ENCODE data around the gene P2RX6.
A peak's percentile ranks its signal among the peaks of the same experiment; 100 is the strongest.

P2RX6 gene

DNA sequence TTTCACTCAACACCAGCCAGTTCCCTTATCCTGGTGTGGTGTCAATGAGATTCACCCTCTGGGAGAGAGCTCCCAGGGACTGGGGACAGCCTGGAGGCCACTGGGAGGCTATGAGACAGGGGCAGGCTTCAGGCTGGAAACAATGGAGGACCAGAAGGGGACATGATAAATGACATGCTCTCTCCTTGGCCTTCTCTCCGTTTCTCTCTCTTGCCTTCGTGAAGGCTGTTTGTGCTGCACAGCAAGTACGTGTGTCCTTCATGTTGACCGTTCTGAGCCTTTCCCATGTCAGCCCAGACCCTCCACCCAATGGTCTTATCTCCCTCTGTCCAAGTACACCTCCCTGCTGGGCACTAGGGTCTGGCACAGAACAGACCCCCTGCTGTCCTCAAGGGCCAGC lies 34.4 kb upstream of the P2RX6 start:
- DNase-seq: no peak

DNA sequence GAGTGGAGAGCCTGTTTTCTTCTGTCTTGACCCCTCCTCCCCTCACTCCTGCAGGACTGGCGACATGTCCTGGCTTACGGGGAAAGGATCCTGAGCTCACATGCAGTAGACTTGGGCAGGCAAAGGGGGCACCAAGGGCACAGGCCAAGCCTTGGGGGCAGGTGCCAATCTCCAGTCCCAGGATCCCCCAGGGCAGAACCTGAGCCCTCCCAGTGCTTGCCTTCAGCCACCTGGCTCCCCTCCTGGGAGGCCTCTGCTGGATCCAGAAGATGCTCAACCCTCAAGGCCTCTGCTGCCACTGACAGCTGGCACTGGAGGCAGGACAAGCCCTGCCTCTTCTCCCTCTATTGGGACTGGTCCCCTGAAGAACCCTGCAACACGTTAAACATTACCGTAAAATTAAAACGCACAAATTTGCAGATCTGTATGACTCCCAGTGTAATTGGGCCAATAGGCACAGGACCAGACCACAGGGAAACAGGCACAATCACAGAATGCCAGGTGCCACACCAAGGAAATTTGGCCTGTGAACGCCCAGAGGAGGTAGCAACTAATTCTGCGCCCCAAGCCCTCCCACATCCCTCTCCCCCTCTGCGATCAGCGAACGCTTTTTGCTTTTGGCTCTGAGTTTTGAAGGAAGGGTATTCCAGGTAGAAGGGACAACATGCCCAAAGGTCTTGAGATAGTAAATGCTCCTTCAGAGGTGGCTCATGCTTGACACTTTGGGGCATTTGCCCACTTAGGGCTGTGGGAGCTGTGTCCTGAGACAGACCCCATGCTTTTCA lies 33.8 kb upstream of the P2RX6 start:
- no peak for DNase-seq

DNA sequence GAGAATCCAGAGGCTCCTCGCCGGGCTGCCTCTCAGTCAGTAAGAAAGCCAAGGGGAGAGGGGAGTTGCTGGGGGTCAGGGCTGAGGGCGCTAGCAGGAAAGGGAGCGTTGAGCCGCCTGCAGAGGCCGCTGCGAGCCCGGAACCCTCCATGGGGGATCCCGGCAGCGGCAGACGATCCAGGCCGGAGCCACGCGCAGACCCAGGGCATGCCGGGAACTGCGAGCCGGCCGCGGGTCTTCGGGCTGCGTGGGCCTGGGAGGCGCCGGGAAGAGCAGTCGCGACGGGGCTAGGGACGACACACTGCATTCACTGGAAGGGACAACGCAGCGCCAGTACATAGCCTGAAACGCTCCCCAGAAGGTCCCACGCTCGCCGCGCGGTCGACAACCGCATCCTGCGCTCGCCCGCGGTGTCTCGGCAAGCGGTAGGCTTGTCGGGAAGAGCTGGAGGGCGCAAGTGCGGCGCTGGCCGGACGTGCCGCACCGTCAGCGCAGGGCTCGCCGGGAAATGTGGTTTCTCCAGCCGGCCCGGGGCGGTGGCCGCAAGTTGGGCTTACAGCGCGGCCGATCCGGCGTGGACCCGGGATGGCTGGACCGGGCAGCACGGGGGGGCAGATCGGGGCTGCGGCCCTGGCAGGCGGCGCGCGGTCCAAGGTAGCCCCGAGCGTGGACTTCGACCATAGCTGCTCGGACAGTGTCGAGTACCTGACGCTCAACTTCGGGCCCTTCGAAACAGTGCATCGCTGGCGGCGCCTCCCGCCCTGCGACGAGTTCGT lies 33.0 kb upstream of the P2RX6 start, which contains the start of gene LZTR1:
Gene LZTR1 (plus strand): TSS at position 511 of the 776 bp plus-strand sequence. CDS start 75 bp downstream, at position 586.
- DNase-seq: peak; percentile 23

DNA sequence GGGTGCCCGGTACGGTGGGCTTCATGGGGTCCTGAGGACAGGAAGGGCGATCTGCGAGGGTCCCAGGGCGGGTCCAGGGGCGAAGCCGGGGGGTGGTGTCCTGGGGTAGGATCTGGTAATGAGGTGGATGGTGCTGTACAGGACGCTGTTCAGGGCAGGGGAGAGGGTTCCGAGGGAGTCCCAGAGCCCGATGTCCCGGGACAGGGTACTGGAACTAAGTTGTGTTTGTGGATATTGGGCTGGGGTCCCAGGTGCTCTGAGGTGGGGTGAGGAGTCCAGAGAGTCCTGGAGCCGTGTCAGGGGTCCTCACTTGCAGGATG lies 32.4 kb upstream of the P2RX6 start:
- no peak for DNase-seq

DNA sequence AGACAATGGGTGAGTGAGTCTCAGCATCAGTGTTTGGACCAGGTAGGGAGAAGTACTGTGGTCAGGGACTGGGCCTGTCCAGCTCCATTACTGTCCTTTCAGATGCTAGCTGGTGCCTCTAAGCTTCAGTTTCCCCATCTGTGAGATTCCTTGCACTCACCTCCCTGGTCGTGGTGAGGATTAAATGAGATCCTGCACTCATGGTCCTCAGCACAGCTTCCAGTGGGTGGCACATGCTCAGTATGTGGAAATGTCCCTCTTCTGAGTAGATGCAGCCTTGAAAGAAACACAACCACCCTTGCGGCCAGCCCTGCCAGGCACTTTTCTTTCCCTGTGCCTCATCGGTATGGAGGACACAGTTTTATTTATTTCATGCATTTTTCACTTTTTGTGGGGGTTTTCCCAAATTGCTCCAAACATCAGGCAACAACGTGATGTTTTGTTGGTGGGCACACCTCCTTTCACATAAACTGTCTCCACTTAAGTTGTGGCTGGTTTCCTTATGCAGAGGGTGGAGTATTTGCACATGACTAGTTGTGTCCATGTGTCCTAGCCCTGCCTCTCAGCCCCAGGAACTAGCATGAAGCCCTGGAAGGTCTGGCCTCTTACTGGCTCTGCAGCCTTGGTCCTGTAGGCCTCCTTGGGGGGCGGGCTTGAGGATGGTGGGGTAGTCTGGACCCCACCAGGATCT lies 31.7 kb upstream of the P2RX6 start:
- DNase-seq: no peak

DNA sequence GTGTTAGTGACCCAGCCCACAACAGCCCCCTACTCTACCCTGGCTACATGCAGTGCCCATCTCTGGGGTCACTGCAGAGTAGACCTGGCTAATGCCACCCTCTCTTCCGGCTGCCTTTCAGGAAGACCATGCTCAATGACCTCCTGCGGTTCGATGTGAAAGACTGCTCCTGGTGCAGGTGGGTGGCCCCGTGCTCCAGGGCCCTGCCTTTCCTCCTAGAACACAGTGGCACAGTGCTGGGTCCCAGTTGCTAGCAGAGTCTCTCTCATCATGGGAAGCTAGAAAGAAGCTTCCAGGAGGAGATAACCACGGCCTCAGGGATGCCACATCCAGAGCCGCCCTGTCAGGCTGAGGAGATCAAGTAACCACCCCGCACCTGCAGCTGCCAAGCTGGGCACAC lies 29.2 kb upstream of the P2RX6 start:
- DNase-seq: no peak

DNA sequence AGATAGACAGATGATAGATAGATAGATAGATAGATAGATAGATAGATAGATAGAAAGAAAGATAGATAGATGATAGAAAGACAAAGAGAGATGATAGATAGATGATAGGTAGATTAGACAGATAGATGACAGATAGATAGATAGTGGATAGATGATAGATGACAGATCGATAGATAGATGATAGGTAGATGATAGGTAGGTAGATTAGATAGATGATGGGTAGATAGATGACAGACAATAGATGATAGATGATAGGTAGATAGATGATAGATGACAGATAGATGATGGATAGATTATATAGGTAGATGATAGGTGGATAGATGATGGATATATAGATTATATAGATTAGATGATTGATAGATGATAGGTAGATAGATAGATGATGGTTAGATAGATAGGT lies 28.6 kb upstream of the P2RX6 start:
- no peak for DNase-seq

DNA sequence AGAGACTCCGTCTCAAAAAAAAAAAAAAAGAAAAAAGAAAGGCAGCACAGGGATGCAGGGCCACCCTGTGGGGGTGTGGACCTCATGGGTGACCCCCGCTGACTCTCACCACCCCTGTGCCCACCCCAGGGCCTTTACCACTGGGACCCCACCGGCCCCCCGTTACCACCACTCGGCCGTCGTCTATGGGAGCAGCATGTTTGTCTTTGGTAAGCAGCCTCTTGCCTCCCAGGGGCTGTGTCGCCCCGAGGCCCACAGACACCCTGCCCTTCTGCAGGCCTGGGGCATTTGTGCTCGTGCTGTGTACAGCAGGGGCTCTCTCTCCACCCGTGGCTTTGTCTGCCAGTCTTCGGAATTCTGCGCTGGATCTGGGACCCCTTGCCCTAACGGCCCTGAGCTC lies 27.6 kb upstream of the P2RX6 start:
- DNase-seq: no peak

DNA sequence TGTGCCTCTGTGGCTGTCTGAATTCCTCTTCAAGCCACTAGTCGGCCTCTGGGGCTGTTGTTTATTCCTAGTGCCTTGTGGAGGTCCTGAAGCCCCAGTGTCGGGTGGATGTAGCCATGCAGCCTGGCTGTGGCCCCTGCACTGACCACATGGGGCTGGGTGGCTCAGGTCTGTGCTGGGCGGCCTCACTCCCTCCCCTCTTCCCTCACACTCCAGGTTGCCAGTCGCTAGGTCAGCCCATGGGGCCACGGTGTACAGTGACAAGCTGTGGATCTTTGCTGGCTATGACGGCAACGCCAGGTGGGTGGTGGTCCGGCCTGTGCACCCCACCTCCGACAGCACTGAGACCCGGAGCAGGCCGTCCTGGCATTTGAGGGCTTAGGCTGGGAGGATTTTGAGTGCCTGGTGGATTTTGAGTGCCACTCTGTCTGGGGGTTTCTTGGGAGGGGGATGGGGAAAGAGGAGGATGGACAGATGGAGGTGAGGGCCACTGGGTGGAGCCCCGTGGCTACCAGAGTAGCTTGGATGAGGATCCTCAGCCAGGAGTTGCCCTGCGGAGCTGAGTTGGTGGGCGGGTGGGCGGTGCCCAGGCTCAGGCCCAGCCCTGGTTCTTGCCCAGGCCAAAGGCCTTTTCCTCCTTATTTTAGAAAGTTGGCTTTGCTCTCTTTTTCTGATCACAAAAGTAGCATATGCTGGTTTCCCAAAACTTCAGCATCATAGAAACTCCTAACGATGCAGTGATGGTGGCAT lies 26.2 kb upstream of the P2RX6 start:
- no peak for DNase-seq

DNA sequence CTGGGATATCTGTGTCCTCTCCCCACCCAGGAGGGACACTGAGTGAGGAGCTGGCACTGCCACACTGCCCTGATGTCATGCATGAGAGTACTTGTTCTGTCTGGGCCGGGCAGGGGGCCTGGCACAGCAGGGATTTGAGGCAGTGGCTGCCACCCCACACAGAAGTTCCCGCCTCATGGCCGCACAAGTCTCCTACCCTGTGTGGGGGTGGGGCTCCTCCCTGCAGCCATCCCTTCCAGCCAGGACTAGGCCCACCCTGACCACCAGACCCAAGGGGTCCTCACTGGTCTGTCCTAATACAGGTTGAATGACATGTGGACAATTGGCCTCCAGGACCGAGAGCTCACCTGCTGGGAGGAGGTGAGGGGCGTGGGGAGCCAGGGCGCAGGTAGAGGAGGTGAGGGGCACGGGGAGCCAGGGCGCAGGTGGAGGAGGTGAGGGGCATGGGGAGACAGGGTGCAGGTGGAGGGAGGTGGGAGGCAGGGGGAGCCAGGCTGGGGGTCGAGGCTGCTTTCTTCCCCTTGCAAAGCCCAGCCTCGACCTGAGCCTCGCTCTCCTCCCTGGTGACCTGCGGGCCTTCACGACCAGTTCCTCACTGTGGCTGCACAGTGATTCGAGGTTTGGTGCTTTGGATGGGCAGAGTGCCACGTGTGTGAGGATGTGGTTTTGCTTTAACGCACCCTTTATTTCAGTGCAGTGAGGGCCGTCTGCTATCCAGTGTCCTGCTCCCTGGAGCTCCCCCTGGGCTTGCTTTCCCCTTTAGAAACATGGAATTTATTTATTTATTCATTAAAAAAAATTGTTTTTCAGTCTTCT lies 25.4 kb upstream of the P2RX6 start:
- no peak for DNase-seq

DNA sequence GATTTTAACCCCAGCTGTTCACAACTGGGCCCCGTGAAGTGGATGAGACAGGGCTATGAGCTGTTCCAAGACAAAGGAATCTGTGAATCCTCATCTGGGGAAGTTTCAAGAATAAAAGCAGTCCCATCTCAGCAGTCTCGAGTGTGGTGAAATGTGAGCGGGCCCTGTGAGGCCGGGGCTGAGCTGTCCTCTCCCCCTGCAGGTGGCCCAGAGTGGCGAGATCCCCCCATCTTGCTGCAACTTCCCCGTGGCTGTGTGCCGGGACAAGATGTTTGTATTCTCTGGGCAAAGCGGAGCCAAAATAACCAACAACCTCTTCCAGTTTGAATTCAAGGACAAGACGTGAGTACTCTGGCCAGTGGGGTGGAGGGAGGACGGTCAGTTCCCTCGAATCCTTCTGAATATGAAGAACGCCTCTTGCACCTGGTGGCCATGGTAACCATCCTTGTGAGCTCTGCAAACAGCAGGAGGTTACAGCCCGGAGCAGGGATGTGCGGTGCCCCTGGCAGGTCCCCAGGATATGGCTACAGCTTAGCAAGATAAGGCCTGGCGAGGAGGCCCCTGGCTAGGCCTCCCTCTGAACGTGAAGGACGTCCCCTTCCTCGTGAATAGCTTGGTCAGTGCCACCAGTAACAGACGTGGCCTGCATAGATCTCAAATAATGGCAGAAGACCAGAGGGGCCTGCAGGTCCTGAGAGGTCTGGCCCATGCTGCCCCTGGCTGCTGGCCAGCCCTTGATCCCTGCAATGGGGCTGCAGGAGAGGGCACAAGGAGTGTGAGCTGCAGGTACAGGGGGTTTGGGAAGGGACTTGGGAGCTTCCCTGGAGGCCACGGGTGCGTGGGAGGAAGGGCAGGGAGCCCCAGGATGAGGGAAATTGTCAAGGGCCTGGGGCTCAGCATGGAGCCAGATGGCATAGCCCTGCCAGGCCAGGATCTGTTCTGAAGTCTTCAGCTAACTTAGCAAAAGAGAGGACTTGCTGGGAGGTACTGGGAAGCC lies 24.5 kb upstream of the P2RX6 start:
- no peak for DNase-seq

DNA sequence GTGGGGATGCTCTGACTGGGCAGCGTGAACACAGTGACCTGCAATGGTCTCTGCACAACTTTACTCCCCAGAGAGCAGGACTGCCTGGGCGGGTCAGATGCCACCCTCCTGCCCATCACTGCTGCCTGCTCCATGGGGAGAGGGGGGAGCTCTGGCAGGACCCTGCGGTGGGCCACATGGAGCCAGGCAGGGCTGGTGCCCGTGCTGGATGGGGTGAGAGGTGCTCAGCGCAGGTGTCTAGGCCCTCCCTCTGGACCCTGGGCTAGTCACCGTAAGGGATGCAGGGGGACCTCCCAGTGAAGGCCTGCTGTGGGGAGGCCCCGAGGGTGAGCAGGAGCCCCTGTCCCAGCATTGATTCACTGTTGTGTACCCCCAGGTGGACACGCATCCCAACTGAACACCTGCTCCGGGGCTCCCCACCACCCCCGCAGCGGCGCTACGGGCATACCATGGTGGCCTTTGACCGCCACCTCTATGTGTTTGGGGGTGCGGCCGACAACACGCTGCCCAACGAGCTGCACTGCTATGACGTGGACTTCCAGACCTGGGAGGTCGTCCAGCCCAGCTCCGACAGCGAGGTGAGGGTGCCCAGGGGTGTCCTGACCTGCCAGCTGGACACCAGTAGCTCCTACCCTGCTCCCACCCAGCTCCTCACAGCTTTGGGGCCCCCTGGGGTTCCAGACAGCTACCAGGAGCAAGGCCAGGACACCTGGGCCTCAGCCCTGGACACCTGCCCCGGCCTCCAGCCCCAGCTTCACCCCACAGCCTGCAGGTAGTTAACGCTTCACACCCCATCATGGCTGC lies 23.5 kb upstream of the P2RX6 start:
- no peak for DNase-seq

DNA sequence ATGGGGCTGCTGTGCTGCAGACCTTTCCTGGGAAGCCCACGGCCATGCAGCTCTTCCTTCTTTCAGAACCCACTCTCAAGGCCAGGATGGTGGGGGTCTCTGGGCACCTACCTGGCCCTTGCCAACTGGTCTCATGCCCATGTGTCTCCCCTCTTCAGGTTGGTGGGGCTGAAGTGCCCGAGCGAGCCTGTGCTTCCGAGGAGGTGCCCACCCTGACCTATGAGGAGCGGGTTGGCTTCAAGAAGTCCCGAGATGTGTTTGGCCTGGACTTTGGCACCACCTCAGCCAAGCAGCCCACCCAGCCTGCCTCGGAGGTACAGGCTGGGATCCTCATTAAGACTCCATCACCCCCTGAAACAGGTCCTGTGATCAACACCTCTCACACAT lies 22.9 kb upstream of the P2RX6 start:
- no peak for DNase-seq

DNA sequence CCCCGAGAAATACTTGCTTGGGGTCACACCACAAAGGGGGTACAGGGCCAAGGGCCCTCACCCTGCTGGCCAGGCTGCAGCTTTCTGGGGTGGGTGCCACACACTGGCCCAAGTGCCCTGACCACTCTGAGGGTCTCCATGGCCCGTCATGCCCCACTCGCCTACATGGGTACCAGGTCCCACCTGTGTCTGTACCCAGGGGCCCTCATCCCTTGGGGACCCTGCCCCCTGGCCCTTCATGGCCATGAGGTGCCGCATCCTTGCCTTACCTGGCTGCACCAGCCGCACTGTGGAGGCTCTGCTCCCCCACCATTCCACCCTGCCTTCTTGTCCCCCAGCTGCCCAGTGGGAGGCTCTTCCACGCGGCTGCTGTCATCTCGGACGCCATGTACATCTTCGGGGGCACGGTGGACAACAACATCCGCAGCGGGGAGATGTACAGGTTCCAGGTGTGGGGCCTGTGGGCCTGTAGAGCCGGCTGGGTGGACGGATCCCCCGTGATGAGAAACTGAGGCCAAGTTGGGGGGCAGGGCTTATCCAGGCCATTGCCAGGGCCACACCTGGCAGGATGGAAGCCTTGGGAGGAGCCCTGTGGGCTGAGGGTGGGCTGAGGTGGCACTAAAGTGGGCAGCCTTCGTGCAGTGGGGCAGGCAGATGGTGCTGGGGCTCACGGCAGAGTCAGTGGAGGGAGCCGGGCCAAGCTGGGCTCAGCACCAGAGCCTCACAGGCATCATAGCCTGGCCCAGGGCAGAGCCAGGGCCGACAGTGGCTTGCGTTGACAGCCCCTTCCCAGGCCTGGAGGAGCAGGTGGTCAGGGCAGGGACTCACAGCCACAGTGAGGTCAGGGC lies 22.3 kb upstream of the P2RX6 start:
- DNase-seq: no peak

DNA sequence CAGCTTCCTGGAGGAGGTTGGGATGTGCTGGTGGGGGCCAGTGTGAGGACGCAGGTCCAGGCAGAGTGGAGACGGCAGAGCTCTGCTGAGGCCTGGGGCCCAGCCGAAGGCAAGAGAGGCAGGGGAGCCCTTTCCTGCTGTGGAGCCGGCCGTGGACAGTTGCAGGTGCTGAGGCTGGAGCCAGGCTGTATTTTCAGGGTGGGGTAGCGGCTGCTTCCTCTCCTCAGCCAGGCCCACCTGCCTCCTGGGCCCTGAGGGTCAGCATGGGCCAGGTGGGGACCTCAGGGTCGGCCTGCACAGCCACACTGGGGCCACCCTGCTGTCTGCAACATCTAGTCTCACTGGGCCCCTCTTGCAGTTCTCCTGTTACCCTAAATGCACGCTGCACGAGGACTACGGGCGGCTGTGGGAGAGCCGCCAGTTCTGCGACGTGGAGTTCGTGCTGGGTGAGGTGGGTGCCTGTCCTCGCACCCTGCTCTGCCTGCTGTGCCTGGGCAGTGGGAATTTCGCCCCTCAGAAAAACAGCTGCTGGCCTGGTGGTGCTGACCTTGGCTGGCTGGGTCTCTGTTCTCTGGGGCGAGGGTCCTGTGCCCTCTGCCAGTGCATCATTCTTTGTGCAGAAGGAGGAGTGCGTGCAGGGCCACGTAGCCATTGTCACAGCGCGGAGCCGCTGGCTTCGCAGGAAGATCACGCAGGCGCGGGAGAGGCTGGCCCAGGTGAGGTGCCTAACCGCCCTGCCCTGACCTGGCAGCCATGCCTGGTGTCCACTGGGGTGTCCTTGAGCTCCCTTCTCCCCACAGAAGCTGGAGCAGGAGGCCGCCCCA lies 21.4 kb upstream of the P2RX6 start:
- DNase-seq: no peak

DNA sequence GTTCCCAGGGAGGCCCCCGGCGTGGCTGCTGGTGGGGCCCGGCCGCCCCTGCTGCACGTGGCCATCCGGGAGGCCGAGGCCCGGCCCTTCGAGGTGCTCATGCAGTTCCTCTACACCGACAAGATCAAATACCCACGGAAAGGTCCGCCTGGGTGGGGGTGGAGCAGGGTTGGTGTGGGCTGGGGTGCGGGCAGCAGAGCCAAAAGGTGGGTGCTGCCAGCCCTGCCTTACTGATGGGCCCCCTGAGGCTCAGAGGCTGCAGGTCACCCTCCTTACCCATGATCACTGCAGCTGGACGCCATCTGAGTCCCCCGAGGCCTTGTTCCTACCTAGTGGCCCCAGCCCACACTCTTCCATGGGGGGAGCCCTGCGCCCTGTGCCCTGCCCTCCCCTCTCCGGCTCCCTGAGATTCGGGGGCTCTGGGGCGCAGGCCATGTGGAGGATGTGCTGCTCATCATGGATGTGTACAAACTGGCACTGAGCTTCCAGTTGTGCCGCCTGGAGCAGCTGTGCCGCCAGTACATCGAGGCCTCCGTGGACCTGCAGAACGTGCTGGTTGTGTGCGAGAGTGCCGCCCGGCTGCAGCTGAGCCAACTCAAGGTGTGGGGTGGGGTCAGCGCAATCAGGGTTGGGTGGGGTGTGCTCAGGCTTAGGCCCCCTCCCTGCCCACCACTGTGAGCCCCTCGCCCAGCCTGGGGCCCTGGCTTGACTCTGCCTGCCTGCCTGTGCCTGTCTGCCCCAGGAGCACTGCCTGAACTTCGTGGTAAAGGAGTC lies 20.6 kb upstream of the P2RX6 start:
- DNase-seq: no peak

DNA sequence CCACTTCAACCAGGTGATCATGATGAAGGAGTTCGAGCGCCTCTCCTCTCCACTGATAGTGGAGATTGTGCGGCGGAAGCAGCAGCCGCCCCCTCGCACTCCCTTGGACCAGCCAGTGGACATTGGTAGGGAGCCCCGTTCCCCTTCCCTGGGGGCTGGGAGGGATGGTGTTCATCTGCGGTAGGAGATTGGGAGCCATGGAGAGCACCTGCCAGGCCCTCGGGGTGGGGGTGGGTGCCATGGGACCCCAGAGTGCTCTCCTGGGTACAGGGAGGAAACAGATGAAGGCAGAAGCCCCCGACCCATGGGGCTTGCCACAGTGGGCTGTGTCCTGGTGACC lies 20.1 kb upstream of the P2RX6 start:
- no peak for DNase-seq
